Stimulated activated memory B cell treated with anti-CD40 and anti-IgM and Interleukin-4, amounts not matched to agents 10 μg/mL and 1 μg/mL and 100 μg/mL, for 72 hours (primary cell): ENCODE results near the gene PPM1J.

Experiments
- ATAC-seq: fragments of 150-1000 bp; cut with Tn5 transposase; 2 replicates; pipeline ENCODE4 v1.10.0; 2021
- H3K27ac Mint-ChIP-seq: one replicate; pipeline ENCODE4 v1.8.0; 2022; ENCODE audit warnings: mild to moderate bottlenecking, mixed read lengths
- H3K27me3 Mint-ChIP-seq: one replicate; pipeline ENCODE4 v1.8.0; 2022; ENCODE audit warnings: mixed read lengths
- H3K36me3 Mint-ChIP-seq: one replicate; pipeline ENCODE4 v1.8.0; 2022; ENCODE audit warnings: mixed read lengths
- H3K4me1 Mint-ChIP-seq: one replicate; pipeline ENCODE4 v1.8.0; 2022; ENCODE audit warnings: mixed read lengths
- H3K4me3 Mint-ChIP-seq: one replicate; pipeline ENCODE4 v1.8.0; 2022; ENCODE audit warnings: mild to moderate bottlenecking, moderate library complexity, mixed read lengths
- H3K9me3 Mint-ChIP-seq: one replicate; pipeline ENCODE4 v1.8.0; 2022; ENCODE audit warnings: mixed read lengths

Gene PPM1J

GRCh38 chr1:112713466-112714312 is 1.4 kb downstream of the PPM1J start:
- peak overlapping the region; percentile 94 for H3K4me3 Mint-ChIP-seq
- no peaks in the 10 kb centered on the region for H3K36me3 Mint-ChIP-seq
- H3K4me1 Mint-ChIP-seq = peaks cover 61% of the 10 kb centered on the region
- peaks cover 2% of the 10 kb centered on the region for H3K27me3 Mint-ChIP-seq
- H3K9me3 Mint-ChIP-seq = no peaks in the 10 kb centered on the region
- H3K27ac Mint-ChIP-seq = peak overlapping the region; percentile 73
- ATAC-seq = peak; percentile 42

- Mint-ChIP-seq H3K9me3 (no peaks in the 10 kb centered on the region), H3K27me3 (no peaks in the 10 kb centered on the region), H3K36me3 (no peaks in the 10 kb centered on the region), H3K4me3 (no peak overlapping the region), H3K27ac (peak overlapping the region; percentile 28), H3K4me1 (peaks cover 61% of the 10 kb centered on the region)
- ATAC-seq = no peak
Observed at GRCh38 chr1:112712701-112713128, 2.4 kb downstream of the PPM1J start.

- Mint-ChIP-seq H3K27me3 (no peaks in the 10 kb centered on the region), H3K4me1 (peaks cover 61% of the 10 kb centered on the region), H3K36me3 (no peaks in the 10 kb centered on the region), H3K27ac (peak overlapping the region; percentile 28), H3K9me3 (no peaks in the 10 kb centered on the region), H3K4me3 (no peak overlapping the region)
- ATAC-seq = no peak
Observed at GRCh38 chr1:112712191-112712590, 2.9 kb downstream of the PPM1J start.

GRCh38 chr1:112711670-112712069 is 3.5 kb downstream of the PPM1J start:
- Mint-ChIP-seq H3K9me3 (no peaks in the 10 kb centered on the region), H3K27ac (peak overlapping the region; percentile 28), H3K36me3 (no peaks in the 10 kb centered on the region), H3K4me3 (no peak overlapping the region), H3K4me1 (peaks cover 57% of the 10 kb centered on the region), H3K27me3 (no peaks in the 10 kb centered on the region)
- ATAC-seq = no peak

GRCh38 chr1:112711041-112711440 is 4.1 kb downstream of the PPM1J start:
- no peaks in the 10 kb centered on the region for H3K27me3 Mint-ChIP-seq
- no peak overlapping the region for H3K27ac Mint-ChIP-seq
- H3K4me1 Mint-ChIP-seq = peaks cover 50% of the 10 kb centered on the region
- no peaks in the 10 kb centered on the region for H3K36me3 Mint-ChIP-seq
- no peak for ATAC-seq
- H3K4me3 Mint-ChIP-seq = no peak overlapping the region
- H3K9me3 Mint-ChIP-seq = no peaks in the 10 kb centered on the region

- Mint-ChIP-seq H3K4me1 (peaks cover 49% of the 10 kb centered on the region), H3K9me3 (no peaks in the 10 kb centered on the region), H3K36me3 (no peaks in the 10 kb centered on the region), H3K4me3 (no peak overlapping the region), H3K27ac (no peak overlapping the region), H3K27me3 (no peaks in the 10 kb centered on the region)
- no peak for ATAC-seq
Observed at GRCh38 chr1:112710586-112710985, 4.5 kb downstream of the PPM1J start.

GRCh38 chr1:112710159-112710558 is 5.0 kb downstream of the PPM1J start:
- no peak overlapping the region for H3K27ac Mint-ChIP-seq
- H3K27me3 Mint-ChIP-seq = no peaks in the 10 kb centered on the region

GRCh38 chr1:112708489-112708888 is 6.6 kb downstream of the PPM1J start:
- no peaks in the 10 kb centered on the region for H3K9me3 Mint-ChIP-seq
- no peaks in the 10 kb centered on the region for H3K36me3 Mint-ChIP-seq
- ATAC-seq = no peak
- peak overlapping the region; percentile 49 for H3K27ac Mint-ChIP-seq
- no peak overlapping the region for H3K4me3 Mint-ChIP-seq
- no peaks in the 10 kb centered on the region for H3K27me3 Mint-ChIP-seq
- H3K4me1 Mint-ChIP-seq = peaks cover 49% of the 10 kb centered on the region

More at GRCh38 chr1:112710159-112710558, 5.0 kb downstream of the PPM1J start:
- H3K4me1 Mint-ChIP-seq = peaks cover 50% of the 10 kb centered on the region
- H3K4me3 Mint-ChIP-seq = no peak overlapping the region
- H3K9me3 Mint-ChIP-seq = no peaks in the 10 kb centered on the region
- no peaks in the 10 kb centered on the region for H3K36me3 Mint-ChIP-seq
- ATAC-seq = no peak

GRCh38 chr1:112708002-112708448 is 7.1 kb downstream of the PPM1J start:
- no peak for ATAC-seq
- H3K9me3 Mint-ChIP-seq = no peaks in the 10 kb centered on the region
- H3K4me3 Mint-ChIP-seq = peak overlapping the region; percentile 77
- H3K36me3 Mint-ChIP-seq = no peaks in the 10 kb centered on the region
- H3K4me1 Mint-ChIP-seq = peaks cover 51% of the 10 kb centered on the region
- peak overlapping the region; percentile 49 for H3K27ac Mint-ChIP-seq
- H3K27me3 Mint-ChIP-seq = no peaks in the 10 kb centered on the region

GRCh38 chr1:112707221-112708001 is 7.7 kb downstream of the PPM1J start:
- Mint-ChIP-seq H3K36me3 (no peaks in the 10 kb centered on the region), H3K4me1 (peaks cover 53% of the 10 kb centered on the region), H3K4me3 (peak overlapping the region; percentile 77), H3K27me3 (no peaks in the 10 kb centered on the region), H3K27ac (peak overlapping the region; percentile 49), H3K9me3 (no peaks in the 10 kb centered on the region)
- peak; percentile 85 for ATAC-seq

GRCh38 chr1:112706505-112707220 is 8.5 kb downstream of the PPM1J start, which contains the start of gene RHOC:
Gene RHOC (minus strand): TSS chr1:112707127. CDS start chr1:112703799, 3,328 bp downstream.
- peaks cover 54% of the 10 kb centered on the region for H3K4me1 Mint-ChIP-seq

GRCh38 chr1:112704934-112705627 is 10.1 kb downstream of the PPM1J start:
- Mint-ChIP-seq H3K36me3 (peaks cover 7% of the 10 kb centered on the region), H3K27me3 (no peaks in the 10 kb centered on the region), H3K4me3 (peak overlapping the region; percentile 77), H3K27ac (peak overlapping the region; percentile 69), H3K9me3 (no peaks in the 10 kb centered on the region), H3K4me1 (peaks cover 70% of the 10 kb centered on the region)
- peak; percentile 45 for ATAC-seq

More at GRCh38 chr1:112706505-112707220, 8.5 kb downstream of the PPM1J start, which contains the start of gene RHOC:
- Mint-ChIP-seq H3K27me3 (no peaks in the 10 kb centered on the region), H3K27ac (peak within 1 kb of the TSS; percentile 69), H3K9me3 (no peaks in the 10 kb centered on the region), H3K4me3 (peak within 1 kb of the TSS; percentile 77), H3K36me3 (peaks cover 6% of the 10 kb centered on the region)
- ATAC-seq = peak; percentile 87

GRCh38 chr1:112704391-112704933 is 10.7 kb downstream of the PPM1J start:
- ATAC-seq = no peak
- Mint-ChIP-seq H3K9me3 (no peaks in the 10 kb centered on the region), H3K27ac (peak overlapping the region; percentile 69), H3K36me3 (peaks cover 7% of the 10 kb centered on the region), H3K4me1 (peaks cover 72% of the 10 kb centered on the region), H3K27me3 (no peaks in the 10 kb centered on the region), H3K4me3 (no peak overlapping the region)

- H3K27ac Mint-ChIP-seq = no peak overlapping the region
- H3K4me1 Mint-ChIP-seq = peaks cover 78% of the 10 kb centered on the region
- no peaks in the 10 kb centered on the region for H3K9me3 Mint-ChIP-seq
- no peak overlapping the region for H3K4me3 Mint-ChIP-seq
- no peak for ATAC-seq
- peaks cover 7% of the 10 kb centered on the region for H3K36me3 Mint-ChIP-seq
- no peaks in the 10 kb centered on the region for H3K27me3 Mint-ChIP-seq
Observed at GRCh38 chr1:112703706-112704105, 11.4 kb downstream of the PPM1J start.
